GM18867 (cell line): ENCODE measurements around the gene COIL.

Experiments
- ATAC-seq: cut with Tn5 transposase; IDR thresholded peaks from one replicate; pipeline ENCODE4 v1.9.1; 2021; ENCODE audit warnings: mild to moderate bottlenecking, moderate library complexity; ENCODE audit not compliant: unreplicated experiment

COIL gene

DNA sequence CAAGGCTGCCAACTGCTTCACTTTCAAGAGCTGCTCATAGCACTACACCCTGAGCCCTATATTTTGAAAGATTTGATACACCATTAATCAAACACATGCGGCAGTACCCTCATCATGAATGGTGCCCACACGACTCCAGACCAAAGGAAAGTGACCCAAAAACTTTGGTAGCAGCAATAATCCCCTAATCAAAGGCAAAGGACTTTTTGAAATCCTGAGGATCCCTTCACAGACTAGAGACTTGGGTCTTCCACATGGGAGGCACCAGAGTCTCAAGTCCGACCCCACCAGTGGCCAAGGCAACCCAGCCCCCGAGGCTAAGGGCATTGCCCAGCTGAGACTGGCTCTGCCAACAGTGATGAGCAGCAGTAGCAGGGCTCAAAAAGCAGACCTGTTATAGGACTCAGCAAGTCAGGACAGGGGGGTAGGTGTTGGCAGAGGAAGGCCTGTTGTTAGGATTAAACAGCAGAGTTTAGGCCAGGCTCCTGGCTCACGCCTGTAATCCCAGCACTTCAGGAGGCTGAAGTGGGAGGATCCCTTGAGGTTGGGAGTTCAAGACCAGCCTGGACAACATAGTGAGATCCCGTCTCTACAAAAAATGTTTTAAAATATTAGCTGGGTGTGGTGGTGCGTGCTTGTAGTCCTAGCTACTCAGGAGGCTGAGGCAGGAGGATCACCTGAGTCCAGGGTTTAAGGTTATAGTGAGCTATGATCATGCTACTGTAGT lies 50.2 kb downstream of the COIL start:
- ATAC-seq, result no peak

DNA sequence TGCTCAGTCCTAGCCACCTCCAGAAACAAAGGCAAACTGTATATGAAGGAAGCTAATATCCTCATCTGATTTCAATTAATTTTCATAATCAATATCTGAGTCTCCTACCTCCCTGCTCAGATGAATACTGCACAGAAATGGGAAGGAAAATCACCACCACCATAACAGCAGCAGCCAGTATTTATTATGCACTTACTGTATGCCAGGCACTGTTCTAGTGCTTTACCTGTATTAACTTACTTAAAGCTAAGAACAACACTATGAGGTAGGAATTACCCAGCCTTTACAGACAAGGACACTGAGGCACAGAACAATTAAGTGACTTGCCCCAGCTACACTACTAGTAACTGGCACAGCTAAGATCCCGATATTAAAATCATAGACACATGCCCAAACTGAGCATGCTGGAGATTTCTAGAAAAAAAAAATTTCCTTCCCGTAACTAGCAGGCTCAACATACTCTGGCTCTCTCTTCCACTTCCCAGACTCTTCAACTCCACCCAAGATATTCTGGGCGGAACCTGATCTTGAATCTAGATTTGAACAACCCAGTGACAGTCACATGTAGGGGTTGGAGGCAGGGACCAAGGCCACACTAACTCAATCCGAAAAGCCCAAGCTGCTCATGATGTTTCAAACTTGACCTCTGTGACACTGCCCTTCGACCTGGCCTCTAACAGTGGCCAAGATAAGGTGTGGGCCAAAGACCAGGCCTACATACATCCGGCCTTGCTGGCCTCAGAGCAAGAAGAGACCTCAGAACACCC lies 50.9 kb downstream of the COIL start:
- ATAC-seq, result no peak

- peak; percentile 83 for ATAC-seq
Observed at GRCh38 chr17:56908001-56908542, 52.8 kb downstream of the COIL start.

GRCh38 chr17:56903560-56903959 lies 57.3 kb downstream of the COIL start:
- no peak for ATAC-seq

DNA sequence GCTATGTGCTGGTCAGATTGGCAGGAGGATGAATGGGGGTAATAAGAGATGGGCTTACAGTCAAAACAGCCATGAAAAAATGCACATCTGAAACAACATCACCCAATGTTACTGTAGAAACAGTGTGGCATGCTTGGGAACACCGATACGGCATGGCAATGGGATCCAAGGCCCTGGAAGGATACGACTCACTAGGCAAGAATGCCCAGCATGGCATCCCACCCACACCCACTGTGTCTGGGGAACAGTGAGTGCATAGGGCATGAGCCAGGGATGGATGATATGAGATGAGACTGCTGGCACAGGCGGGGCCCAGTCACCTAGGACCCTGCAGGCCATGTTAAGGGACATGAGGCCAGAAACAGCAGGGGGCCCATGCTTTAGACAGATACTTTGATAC lies 58.5 kb downstream of the COIL start:
- no peak for ATAC-seq

DNA sequence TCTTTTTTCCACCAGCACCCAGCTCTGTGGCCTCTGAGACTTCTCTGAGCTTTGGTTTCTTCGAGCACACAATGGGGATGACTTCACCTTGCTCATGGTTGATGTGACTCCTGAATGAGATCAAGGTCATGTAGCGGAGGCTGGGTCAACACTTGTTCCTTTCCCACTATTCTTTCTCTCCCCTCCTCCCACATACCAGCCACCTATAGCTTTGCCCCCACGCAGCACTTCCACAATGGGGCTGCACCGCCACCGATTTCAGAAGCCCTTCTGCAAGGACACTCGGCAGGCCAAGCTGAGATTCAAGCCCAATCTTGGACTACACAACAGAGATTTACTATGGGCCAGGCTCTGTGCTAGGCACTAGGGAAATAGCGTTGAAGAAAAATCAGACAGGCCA lies 61.4 kb downstream of the COIL start:
- ATAC-seq, result no peak

DNA sequence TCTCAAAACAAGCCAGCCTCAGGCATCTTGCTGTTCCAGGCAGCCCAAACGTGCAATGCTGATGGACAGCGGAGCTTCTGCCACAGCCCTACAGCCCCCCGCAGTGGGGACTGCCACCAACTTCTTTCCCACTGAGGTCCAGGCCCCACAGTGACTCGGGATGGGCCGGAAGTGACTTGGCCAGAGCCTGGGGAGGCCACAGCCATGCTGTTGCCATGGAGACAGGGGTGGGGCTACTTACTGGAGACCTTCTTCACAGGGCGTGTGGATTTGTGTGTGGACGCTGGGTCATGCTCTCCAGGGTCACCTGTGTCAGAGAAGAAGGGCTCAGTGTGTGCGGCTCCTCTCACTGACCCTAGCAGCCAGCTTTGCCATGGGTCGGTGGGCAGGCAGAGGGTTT lies 62.0 kb downstream of the COIL start:
- no peak for ATAC-seq

DNA sequence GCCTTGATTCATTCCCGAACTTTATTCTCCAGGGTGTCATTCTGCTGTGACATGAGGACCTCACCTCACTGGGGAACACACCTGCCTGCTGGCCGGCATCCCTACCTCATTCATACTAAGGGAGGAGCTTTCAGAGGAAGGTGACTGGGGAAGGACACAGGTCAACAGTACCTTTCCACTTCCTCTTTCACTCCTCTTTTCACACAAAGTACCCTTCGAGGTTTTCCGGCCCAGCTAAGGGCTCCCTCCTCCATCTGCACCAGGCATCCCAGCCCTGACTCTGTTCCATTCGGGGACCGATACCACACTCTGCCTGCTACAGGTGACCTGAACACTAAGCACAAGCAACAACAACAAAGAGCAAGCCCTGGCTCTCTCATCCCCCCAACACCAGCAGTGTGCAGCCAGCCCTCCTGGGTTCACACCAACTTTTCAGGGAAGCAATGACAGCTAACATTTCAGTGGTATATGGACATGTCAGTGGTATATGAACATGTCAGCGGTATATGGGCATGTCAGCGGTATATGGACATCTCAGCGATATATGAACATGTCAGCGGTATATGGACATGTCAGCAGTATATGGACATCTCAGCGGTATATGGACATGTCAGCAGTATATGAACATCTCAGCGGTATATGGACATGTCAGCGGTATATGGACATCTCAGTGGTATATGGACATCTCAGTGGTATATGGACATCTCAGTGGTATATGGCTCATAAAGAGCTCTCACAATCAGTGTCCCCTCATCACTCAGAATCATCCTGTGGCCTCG lies 63.0 kb downstream of the COIL start:
- ATAC-seq, result no peak

DNA sequence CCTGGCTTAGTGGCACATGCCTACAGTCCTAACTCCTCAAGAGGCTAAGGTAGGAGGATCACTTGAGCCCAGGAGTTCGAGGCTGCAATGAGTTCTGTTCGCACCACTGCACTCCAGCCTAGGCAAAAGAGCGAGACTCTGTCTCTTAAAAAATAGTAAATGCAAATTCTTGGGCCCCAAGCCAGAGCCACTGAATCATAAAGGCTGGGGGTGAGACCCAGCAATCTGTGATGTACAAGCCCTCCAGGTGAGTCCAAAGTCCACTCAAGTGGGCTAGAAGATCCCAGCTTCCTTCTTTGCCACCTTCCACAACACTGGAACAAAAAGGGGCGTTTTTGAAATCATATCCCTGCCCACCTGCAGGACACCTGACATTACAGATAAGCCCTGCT lies 63.9 kb downstream of the COIL start:
- ATAC-seq, result no peak

DNA sequence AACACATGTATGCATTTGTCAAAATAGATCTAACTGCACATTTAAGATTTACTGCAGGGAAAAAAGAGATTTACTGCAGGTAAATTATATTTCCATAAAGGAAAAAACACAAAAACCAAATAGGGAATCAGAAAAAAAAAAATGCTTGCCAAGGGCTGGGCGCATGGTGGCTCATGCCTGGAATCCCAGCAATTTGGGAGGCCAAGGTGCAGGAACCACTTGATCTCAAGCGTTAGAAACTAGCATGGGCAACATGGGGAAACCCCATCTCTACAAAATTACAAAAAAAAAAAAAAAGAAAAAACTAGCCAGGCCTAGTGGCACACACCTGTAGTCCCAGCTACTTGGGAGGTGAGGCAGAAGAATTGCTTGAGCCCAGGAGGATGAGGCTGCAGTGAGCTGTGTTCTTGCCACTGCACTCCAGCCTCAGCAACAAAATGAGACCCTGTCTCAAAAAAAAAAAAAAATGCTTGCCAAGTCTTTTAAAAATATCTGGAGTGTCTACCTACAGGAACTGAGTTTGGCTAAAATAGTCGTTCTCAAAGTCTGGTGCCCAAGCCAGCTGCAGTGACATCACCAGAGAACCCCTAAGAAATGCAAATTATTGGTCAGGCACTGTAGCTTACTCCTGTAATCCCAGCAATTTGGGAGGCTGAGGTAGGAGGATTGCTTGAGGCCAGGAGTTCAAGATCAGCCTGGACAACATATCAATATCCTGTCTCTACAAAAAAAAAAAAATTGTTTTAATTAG lies 64.5 kb downstream of the COIL start:
- no peak for ATAC-seq

DNA sequence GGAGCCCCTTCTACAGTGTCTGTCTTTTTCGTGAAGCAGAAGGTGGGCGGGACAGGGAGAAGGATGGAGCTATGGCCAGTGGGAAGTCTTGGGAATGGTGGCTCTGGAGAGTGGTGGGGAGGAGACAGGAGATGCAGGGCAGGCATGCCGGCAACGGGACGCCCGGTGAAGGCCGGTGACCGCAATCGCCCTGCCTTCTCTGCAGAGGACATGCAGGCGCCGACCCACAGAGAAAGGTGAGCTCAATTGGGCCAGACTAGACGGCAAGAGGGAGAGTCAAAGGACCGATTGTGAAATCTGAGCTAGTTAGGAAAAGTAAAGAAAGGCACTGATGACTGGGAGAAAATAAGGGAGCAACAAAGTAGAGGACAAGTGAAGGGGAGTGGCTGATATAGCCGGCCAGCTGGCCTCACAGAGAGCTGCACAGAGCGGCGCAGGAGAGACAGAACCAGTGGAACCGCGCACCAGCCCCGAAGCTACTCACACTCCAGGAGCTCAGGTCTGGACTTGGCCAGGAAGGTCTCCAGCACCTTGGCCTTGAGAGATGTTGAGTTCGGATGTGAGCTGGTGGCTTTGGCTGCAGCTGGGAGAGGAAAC lies 65.9 kb downstream of the COIL start:
- ATAC-seq, result no peak

DNA sequence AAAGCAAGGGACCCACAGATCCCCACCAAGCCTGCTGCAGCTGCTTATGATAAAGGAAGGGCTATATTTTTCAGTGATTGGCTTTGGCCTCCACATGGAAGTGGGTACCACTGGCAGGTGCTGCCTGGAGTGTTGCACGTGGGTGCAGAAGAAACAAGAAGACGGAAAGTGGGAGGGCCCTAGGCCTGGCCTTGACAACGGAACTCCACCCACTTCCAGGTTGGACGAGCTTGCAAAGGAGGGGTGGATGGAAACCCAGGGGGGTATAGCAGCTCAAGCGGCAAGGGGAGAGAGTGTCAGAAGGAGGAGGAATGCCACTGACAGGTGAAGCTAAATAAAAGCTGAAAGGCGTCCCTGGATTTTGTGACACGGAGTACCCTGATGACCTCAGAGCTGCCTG lies 67.3 kb downstream of the COIL start:
- ATAC-seq, result no peak

DNA sequence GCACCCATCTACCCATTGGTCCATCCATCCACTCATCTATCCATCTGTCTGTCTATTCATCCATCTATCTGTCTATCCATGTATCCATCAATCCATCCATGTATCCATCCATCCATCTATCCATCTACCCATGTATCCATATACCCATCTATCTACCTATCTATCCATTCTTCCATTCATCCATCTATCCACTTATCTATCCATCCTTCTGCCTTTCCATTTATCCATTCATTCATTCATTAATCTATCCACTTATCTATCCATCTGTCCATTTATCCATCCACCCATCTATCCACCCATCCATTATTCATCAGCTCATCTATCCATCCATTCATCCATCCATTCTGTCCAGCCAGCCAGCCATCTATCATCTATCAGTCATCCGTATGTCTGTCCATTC lies 68.5 kb downstream of the COIL start:
- no peak for ATAC-seq

DNA sequence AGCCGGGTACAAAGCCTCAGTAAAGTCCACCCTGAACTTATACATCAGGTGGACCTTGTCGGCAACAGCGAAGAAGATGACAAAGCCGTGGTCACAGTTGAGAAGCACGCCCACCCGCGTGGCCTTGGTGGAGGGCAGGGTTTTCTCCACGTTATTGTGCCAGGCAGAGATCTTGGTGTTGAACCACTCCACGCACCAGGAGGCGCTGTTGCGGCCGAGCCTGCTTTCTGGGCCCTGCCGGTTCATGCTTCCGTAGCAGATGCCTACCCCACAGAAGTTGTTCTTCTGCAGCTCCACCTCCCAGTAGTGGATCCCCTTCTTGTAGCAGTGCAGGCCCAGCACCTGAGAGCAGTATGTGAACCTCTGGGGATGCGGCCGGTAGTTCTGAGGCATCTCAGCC lies 69.1 kb downstream of the COIL start:
- no peak for ATAC-seq

- no peak for ATAC-seq
Observed at GRCh38 chr17:56890906-56891674, 69.8 kb downstream of the COIL start.

DNA sequence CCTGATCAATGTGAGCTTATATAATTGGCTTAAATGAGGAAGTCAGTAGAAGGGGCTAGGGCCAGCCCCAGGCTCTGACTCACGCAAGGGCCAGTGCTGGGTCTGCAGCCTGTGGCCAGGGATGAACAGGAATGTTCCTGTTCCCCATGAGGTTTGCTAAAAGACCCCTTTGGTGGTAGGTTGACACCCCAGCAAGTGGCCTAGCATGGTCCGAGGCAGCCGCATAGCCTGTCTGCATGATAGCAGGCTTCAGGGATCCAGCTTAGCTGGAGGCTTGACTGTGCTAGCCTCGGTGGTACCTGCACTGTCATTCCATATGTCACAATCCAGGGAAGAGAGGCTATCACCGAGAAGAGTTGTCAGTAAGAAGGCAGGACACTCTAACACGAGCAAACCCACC lies 70.5 kb downstream of the COIL start:
- ATAC-seq, result no peak
